HCT116 (cell line): ENCODE measurements around the gene LZIC. TPM values are rescaled to one million over a fixed set of nuclear protein-coding genes. Genes with fewer than 3 reads are reported as not detected.

Experiments
- ATAC-seq: fragments of 200-7000 bp; cut with Tn5 transposase; 2 replicates; pipeline ENCODE4 v1.9.1; 2020; ENCODE audit warnings: mild to moderate bottlenecking, moderate library complexity
- BruUV-seq: library from RNA; stranded (reverse); fragments of 400-500 nt; replicated peaks from 2 replicates; lab custom pipeline; 2021; lab: Mats Ljungman, UMichigan
- CTCF ChIA-PET: fragments of 300-600 bp; sonication (Branson Sonifier 250); formaldehyde crosslinking; loops from one replicate; lab custom pipeline; 2021; ENCODE audit warnings: antibody characterized with exemption; lab: Charles Lee
- POLR2A ChIA-PET: fragments of 300-600, 350-600 bp; sonication (Branson Sonifier 250); formaldehyde crosslinking; loops from one replicate; lab custom pipeline; 2021; ENCODE audit warnings: antibody characterized with exemption; lab: Charles Lee
- RAD21 ChIA-PET, 2 experiments: fragments of 300-600 bp; sonication (Branson Sonifier 250); formaldehyde crosslinking; loops; one replicate each; lab custom pipeline; 2023; ENCODE audit warnings: low total read pairs in 2 of 2; ENCODE audit not compliant: uncharacterized antibody in 2 of 2, unreplicated experiment in 2 of 2, low non-redundant PET in 1 of 2; lab: Charles Lee
- DNase-seq: peaks from one replicate; pipeline ENCODE4 v3.0.0-alpha.2; 2010; ENCODE audit warnings: low read depth, low spot score
- H2AFZ ChIP-seq: fragments of 200-600 bp; shearing (Covaris generic), sonication (generic); 2 replicates; pipeline ENCODE4 v1.6.1; 2017; ENCODE audit warnings: low read depth, mixed run types, mixed read lengths, antibody characterized with exemption, low read length; ENCODE audit not compliant: poor library complexity, severe bottlenecking
- H3K27ac ChIP-seq: 2 replicates; pipeline ENCODE4 v1.5.1; 2012; ENCODE audit warnings: low read depth, low read length
- H3K27me3 ChIP-seq: fragments of 200-600 bp; sonication (generic); 2 replicates; pipeline ENCODE4 v1.6.1; 2016; ENCODE audit warnings: mixed run types, low read length, mixed read lengths; ENCODE audit not compliant: insufficient read depth
- H3K36me3 ChIP-seq, 2 experiments: fragments of 200-500 bp in 1 of 2; fragments of 200-600 bp in 1 of 2; sonication (Bioruptor generic) in 1 of 2; sonication (generic) in 1 of 2; 2 replicates each; pipeline versions ENCODE4 v1.5.1 to v1.6.1; 2014 to 2016; ENCODE audit warnings: low read length in 2 of 2, inconsistent platforms in 1 of 2, mixed read lengths in 1 of 2, mixed run types in 1 of 2; ENCODE audit not compliant: insufficient read depth in 2 of 2, control insufficient read depth in 1 of 2
- H3K4me1 ChIP-seq, 2 experiments: fragments of 200-600 bp in 1 of 2; sonication (generic) in 1 of 2; 2 replicates each; pipeline versions ENCODE4 v1.5.1 to v1.6.1; 2012 to 2017; ENCODE audit warnings: low read length in 2 of 2, inconsistent platforms in 1 of 2, mild to moderate bottlenecking in 1 of 2, mixed read lengths in 1 of 2, mixed run types in 1 of 2, moderate library complexity in 1 of 2; ENCODE audit not compliant: insufficient read depth in 2 of 2, control insufficient read depth in 1 of 2
- H3K4me2 ChIP-seq: fragments of 200-600 bp; sonication (generic); 2 replicates; pipeline ENCODE4 v1.6.1; 2017; ENCODE audit warnings: mixed run types, low read length, mixed read lengths
- H3K4me3 ChIP-seq, 2 experiments: fragments of 200-600 bp in 1 of 2; sonication (generic) in 1 of 2; replicated peaks in 1 of 2; 2 replicates each; pipeline ENCODE4 v1.5.1; 2011 to 2016; ENCODE audit warnings: low read length in 2 of 2, control low read depth in 1 of 2, low read depth in 1 of 2, mild to moderate bottlenecking in 1 of 2, mixed read lengths in 1 of 2, mixed run types in 1 of 2
- H3K79me2 ChIP-seq: fragments of 200-600 bp; sonication (generic); 2 replicates; pipeline ENCODE4 v1.6.1; 2017; ENCODE audit warnings: mild to moderate bottlenecking, mixed run types, low read length, moderate library complexity, mixed read lengths; ENCODE audit not compliant: insufficient read depth
- H3K9ac ChIP-seq: fragments of 200-600 bp; sonication (generic); 2 replicates; pipeline ENCODE4 v1.6.1; 2016; ENCODE audit warnings: low read length, mixed read lengths
- H3K9me2 ChIP-seq: fragments of 200-600 bp; sonication (generic), shearing (Covaris generic); 2 replicates; pipeline ENCODE4 v1.6.1; 2017; ENCODE audit warnings: mixed run types, mild to moderate bottlenecking, moderate library complexity; ENCODE audit not compliant: insufficient read depth
- H3K9me3 ChIP-seq, 2 experiments: fragments of 200-500 bp in 1 of 2; fragments of 200-600 bp in 1 of 2; sonication (Bioruptor generic) in 1 of 2; sonication (generic) in 1 of 2; 2 replicates each; pipeline ENCODE4 v1.6.1; 2014 to 2017; ENCODE audit warnings: low read length in 2 of 2, mixed read lengths in 2 of 2, inconsistent platforms in 1 of 2, low read depth in 1 of 2, mild to moderate bottlenecking in 1 of 2, mixed run types in 1 of 2, moderate library complexity in 1 of 2; ENCODE audit not compliant: control insufficient read depth in 1 of 2, insufficient read depth in 1 of 2
- H4K20me1 ChIP-seq: fragments of 200-600 bp; sonication (generic), shearing (Covaris generic); 2 replicates; pipeline ENCODE4 v1.6.1; 2017; ENCODE audit warnings: mixed run types, mild to moderate bottlenecking, moderate library complexity; ENCODE audit not compliant: insufficient read depth
- CBX3 ChIP-seq: IDR thresholded peaks from 2 replicates; pipeline ENCODE4 v1.6.1; 2012; ENCODE audit warnings: low read depth
- EGR1 ChIP-seq: IDR thresholded peaks from 2 replicates; pipeline ENCODE4 v1.6.1; 2012; ENCODE audit warnings: low read depth
- EZH2 ChIP-seq: fragments of 200-600 bp; sonication (generic); IDR thresholded peaks from 2 replicates; pipeline ENCODE4 v1.6.1; 2017; ENCODE audit warnings: antibody characterized with exemption, mixed run types
- RAD21 ChIP-seq: IDR thresholded peaks from 2 replicates; pipeline ENCODE4 v1.6.1; 2012; ENCODE audit warnings: low read depth, mild to moderate bottlenecking
- SRF ChIP-seq: IDR thresholded peaks from 2 replicates; pipeline ENCODE4 v1.6.1; 2012; ENCODE audit warnings: low read depth
- YY1 ChIP-seq: IDR thresholded peaks from 2 replicates; pipeline ENCODE4 v1.6.1; 2011; ENCODE audit warnings: low read length, low read depth, moderate library complexity, mild to moderate bottlenecking; ENCODE audit not compliant: insufficient replicate concordance; ENCODE audit errors: extremely low read depth
- intact Hi-C: fragments of 100-400 bp; cut with micrococcal nuclease; formaldehyde crosslinking; loops from 2 replicates; pipeline ENCODE4 v1.10.0; 2022
- total RNA-seq: library from RNA; stranded (reverse); gene quantifications from one replicate; pipeline ENCODE4 v1.2.1, GENCODE V29; 2021; ENCODE audit not compliant: unreplicated experiment
- TF ChIP-seq, protein P1 (sequence below): IDR thresholded peaks from 2 replicates; pipeline ENCODE4 v1.6.1; 2012
- TF ChIP-seq, protein P2 (sequence below): IDR thresholded peaks from 2 replicates; pipeline ENCODE4 v1.6.1; 2012
- TF ChIP-seq, protein P3 (sequence below): IDR thresholded peaks from 2 replicates; pipeline ENCODE4 v1.6.1; 2011; ENCODE audit warnings: mild to moderate bottlenecking, low read length, moderate library complexity; ENCODE audit not compliant: insufficient replicate concordance; ENCODE audit errors: extremely low read depth

The LZIC gene
- total RNA-seq, 1 experiment from 2014 or later, result 26.6 TPM

- DNase-seq (no peak), ATAC-seq (no peak)
- intact Hi-C loops, result no loop called here
- ChIA-PET RAD21 (no interaction called here), CTCF (no interaction called here), POLR2A (interaction anchor here (1.2 kb wide), 1 partner anchor 27 kb away, joined by 4 read pairs; the partner anchor contains the start of genes LZIC and NMNAT1)
- Histone ChIP-seq H3K9ac (no peak overlapping the region), H4K20me1 (no peaks in the 10 kb centered on the region), H3K79me2 (no peaks in the 10 kb centered on the region), H3K4me3 (no peak overlapping the region), H3K4me1 (peaks cover under 1 to 1% of the 10 kb centered on the region in 2 experiments), H3K9me2 (no peaks in the 10 kb centered on the region), H3K27ac (no peak overlapping the region), H2AFZ (no peak overlapping the region), H3K9me3 (no peaks in the 10 kb centered on the region), H3K4me2 (no peak overlapping the region), H3K36me3 (no peaks in the 10 kb centered on the region), H3K27me3 (no peaks in the 10 kb centered on the region)
- no TSS peak for BruUV-seq
- TF ChIP-seq, protein P1, sequence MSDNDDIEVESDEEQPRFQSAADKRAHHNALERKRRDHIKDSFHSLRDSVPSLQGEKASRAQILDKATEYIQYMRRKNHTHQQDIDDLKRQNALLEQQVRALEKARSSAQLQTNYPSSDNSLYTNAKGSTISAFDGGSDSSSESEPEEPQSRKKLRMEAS, result no peak
- TF ChIP-seq EGR1, result no peak
- no peak for TF ChIP-seq CBX3
- TF ChIP-seq EZH2, result no peak
- no peak for TF ChIP-seq YY1
- TF ChIP-seq SRF, result no peak
- no peak for TF ChIP-seq RAD21
- TF ChIP-seq, protein P2, sequence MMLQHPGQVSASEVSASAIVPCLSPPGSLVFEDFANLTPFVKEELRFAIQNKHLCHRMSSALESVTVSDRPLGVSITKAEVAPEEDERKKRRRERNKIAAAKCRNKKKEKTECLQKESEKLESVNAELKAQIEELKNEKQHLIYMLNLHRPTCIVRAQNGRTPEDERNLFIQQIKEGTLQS, result no peak
- TF ChIP-seq, protein P3, sequence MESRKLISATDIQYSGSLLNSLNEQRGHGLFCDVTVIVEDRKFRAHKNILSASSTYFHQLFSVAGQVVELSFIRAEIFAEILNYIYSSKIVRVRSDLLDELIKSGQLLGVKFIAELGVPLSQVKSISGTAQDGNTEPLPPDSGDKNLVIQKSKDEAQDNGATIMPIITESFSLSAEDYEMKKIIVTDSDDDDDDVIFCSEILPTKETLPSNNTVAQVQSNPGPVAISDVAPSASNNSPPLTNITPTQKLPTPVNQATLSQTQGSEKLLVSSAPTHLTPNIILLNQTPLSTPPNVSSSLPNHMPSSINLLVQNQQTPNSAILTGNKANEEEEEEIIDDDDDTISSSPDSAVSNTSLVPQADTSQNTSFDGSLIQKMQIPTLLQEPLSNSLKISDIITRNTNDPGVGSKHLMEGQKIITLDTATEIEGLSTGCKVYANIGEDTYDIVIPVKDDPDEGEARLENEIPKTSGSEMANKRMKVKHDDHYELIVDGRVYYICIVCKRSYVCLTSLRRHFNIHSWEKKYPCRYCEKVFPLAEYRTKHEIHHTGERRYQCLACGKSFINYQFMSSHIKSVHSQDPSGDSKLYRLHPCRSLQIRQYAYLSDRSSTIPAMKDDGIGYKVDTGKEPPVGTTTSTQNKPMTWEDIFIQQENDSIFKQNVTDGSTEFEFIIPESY, result no peak
Measured at GRCh38 chr1:9916452-9916851, 26.7 kb downstream of the LZIC start.
